GM19468 (cell line): ENCODE measurements around the gene ADGRF5.
"Not testable (repeated sequence)": the region's sequence is repeated elsewhere in the genome, so short reads cannot be mapped to it uniquely, and the experiment has no call there.

Source experiments
- ATAC-seq: cut with Tn5 transposase; IDR thresholded peaks from one replicate; pipeline ENCODE4 v1.9.1; 2021; ENCODE audit warnings: mild to moderate bottlenecking, moderate library complexity, moderate number of reproducible peaks; ENCODE audit not compliant: unreplicated experiment; ENCODE audit errors: extremely low read depth

Gene ADGRF5

DNA sequence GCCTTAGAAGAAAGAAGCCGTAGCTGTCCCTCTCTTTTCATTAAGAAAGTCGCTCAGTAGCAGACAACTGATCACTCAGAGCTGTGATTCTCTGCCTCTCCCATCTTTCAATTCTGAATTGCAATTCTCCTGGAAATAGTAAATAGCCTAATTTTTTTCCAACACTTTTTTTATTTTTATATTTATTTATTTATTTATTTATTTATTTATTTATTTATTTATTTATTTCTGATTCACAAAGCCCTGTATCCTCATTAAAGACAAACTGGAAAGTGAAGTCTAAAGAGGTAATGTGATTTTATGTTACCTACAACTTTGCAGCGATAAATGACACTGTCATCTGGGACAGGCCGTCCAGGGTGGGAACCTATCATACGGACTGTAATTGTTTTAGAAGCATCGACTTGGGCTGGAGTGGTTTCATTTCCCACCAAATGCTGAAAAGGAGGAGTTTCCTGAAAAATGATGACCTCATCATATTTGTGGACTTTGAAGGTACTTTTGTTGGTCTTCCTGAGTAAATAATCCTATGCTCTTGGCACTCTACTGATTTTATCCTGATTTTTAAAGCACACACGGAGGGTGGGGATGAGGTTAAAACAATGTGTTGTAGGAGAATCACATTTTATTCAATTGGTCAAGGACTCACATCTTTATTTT is 87.4 kb downstream of the ADGRF5 start:
- ATAC-seq = not testable (repeated sequence)

DNA sequence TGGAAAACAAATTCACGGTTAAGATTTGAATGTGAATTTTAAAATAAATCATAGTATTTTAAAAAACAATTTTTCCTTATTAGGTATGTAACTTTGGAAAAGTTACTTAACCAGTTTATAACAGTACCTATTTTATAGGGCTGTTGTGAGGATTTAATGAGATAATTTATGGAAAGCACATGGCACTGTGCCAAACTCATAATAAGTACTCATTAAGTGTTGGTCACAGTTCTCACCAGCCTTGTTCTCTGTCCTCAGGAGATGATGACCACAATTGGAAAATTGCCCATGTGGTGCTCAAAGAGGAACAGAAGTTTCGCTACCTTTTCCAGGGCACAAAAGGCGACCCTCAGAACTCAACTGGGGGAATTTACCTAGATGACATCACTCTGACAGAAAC is 88.9 kb downstream of the ADGRF5 start:
- no peak for ATAC-seq

DNA sequence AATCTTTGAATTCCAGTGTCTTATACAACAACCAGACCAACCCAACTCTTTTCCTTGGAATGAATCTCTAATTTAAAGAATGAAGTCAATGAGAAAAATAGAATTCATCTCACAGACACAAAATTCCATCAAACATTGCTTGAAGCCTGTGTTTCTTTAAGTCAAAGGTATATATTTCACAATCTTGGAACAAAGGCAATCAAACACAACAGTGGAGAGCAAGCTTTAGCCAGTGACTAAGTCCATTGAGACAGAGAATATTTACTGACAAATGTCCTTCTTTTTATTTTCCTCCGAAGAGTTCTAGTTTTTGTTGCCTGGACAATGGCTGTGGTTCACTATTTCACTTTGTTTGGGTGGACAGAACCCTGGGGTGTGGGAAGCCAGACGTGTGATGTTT is 92.8 kb downstream of the ADGRF5 start:
- no peak for ATAC-seq

DNA sequence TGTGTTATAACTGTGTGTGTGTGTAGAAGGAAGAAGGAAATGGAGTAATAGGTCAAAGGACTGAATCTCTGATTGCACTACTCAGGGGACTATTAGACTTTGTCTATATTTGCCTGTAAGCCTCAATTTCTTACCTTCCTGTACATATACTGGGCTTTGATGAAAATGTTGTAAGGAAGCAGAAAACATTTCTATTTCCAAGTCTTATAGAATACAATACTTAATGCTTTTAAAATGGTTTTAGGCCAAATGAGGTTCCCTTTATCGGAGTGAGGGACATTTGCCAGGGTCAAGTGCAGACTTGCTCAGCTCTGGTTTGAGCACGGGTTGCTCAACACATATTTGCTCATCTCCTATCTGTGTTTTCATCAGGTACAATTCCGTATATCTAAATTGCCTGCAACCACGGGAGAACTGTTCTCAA is 100.3 kb downstream of the ADGRF5 start:
- no peak for ATAC-seq

DNA sequence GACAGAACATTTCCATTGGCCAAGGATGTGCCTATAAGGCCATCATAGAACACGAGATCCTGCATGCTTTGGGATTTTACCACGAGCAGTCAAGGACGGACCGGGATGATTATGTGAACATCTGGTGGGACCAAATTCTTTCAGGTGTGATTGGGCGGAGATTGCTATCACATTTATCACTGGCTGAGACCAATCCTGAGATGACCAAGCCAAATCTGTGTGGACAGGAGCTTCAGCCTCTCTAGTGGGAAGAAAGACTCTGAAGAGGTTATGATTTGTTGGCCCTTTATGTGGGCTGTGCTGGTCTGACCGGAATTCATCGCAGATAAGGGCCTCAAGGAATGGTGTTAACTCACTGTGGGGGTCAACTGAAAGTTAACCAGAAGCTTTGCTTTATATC is 102.2 kb downstream of the ADGRF5 start:
- no peak for ATAC-seq

DNA sequence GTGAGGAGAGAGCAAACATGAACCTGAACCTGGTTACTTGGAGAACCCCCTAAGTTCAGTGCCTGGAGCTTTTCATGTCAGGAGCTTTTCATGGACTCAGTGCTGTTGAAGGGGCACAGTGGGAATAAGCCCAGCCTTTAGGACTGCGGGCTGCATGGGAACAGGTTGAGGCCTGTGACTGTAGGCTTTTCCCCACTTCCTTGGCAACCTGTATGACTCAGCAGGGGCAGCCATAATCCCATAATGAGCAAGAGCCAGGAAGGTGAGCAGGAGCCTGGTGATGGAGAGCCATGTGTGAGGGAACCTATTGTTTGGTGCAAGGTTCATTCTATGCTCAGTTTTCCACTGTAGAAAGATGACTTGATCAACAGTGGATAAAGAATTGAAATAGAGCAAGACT is 105.1 kb downstream of the ADGRF5 start:
- no peak for ATAC-seq

DNA sequence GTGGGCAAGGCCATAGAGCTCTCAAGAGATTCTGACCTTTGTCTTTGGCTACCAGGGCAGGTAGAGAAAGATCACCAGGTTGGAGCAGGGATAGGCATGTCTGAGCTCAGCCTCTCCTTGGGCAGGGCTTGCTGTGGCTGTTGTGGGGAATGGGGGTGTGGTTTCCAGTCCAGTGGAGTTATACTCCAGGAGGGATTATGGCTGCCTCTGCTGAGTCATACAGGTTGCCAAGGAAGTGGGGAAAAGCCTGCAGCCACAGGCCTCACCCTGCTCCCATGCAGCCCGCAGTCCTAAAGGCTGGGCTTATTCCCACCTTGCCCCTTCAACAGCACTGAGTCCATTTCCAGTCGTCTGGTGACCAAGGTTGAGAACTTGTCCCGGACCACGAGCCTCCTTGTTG is 106.6 kb downstream of the ADGRF5 start:
- ATAC-seq = no peak

DNA sequence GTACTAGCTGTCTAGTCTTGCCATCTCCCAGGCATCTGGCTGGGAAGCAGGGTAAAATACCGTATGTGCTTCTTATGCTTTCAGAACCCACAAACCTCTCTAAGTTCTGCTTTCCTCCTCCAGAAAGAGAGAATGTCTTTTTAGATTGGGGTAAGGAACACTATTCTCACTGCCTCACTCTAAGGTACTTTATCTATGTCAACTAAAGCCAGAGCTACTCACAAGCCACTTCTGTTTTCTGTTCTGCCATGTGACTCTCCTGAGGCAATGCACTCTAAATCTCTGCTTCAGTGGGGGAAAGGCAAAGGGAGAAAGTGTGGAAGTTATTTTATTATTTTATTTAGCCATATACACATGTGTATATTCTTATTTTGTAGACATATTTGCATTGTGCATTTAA is 112.9 kb downstream of the ADGRF5 start:
- ATAC-seq = no peak
